ENCODE measurements around the gene COPG2. TPM values are rescaled to one million over a fixed set of nuclear protein-coding genes. Genes with fewer than 3 reads are reported as not detected.
A peak's percentile ranks its signal among the peaks of the same experiment; 100 is the strongest.
"Not testable (repeated sequence)": the region's sequence is repeated elsewhere in the genome, so short reads cannot be mapped to it uniquely, and the experiment has no call there.

The COPG2 gene
- total RNA-seq, 1 donor from 2014 or later, result 17.9 TPM

GRCh38 chr7:130591464-130591863, 77.1 kb downstream of the COPG2 start:
- intact Hi-C loops (cut with DNase I); ATAC-seq; DNase-seq (ENCODE audit: missing footprints): not testable (repeated sequence)

- intact Hi-C loops (cut with DNase I); DNase-seq (ENCODE audit: missing footprints); ATAC-seq: not testable (repeated sequence)
Measured at GRCh38 chr7:130585932-130586331, 82.6 kb downstream of the COPG2 start.

GRCh38 chr7:130575110-130575509, 93.4 kb downstream of the COPG2 start:
- intact Hi-C loops (cut with DNase I); ATAC-seq; DNase-seq (ENCODE audit: missing footprints): not testable (repeated sequence)

DNA sequence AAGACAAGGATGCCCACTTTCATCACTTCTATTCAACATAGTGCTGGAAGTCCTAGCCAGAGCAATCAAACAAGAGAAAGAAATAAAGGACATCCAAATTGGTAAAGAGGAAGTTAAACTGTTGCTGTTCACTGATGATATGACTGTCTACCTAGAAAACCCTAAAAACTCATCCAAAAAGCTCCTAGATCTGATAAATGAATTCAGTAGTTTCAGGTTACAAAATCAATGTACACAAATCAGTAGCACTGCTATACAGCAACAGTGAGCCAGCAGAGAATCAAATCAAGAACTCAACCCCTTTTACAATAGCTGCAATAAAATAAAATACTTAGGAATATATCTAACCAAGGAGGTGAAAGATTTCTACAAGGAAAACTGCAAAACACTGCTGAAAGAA, 98.4 kb downstream of the COPG2 start:
- intact Hi-C loops (cut with DNase I); DNase-seq (ENCODE audit: missing footprints); ATAC-seq: not testable (repeated sequence)

- DNase-seq (ENCODE audit: missing footprints) (no peak), ATAC-seq (no peak)
- intact Hi-C loops (cut with DNase I), result loop anchor here (2.0 kb wide), 1 partner anchor 102 kb away; the partner anchor contains the start of gene COPG2
Measured at GRCh38 chr7:130566898-130567280, 101.7 kb downstream of the COPG2 start.

DNA sequence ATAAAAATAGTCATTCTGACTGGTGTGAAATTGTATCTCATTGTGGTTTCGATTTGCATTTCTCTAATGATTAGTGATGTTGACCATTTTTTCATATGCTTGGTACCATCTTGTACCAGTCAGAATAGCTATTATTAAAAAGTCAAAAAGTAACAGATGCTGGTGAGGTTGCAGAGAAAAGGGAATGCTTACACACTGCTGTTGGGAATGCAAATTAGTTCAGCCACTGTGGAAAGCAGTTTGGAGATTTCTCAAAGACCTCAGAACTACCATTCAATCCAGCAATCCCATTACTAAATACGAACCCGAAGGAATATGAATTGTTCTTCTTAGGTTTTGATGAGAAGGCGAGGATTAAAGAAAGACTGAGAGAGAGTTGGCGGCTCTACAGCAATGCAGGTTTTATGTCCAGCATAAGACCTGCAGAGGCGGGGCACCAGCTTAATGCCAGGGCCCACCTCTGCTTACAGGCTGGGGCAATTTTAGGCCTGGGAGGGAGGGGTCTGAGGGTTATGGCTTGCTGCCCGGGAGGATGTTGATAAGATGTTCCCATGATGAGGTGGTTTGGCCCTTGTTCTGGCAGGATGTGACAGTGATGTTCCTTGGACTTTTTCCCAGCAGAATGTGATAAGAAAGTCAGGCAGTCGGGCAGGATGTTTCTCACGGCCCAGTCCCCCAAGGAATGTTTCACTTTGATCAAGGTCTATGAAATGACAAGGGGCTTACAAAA, 102.2 kb downstream of the COPG2 start:
- peak; percentile 98 for ATAC-seq
- peak; percentile 86 for DNase-seq (ENCODE audit: missing footprints)
- intact Hi-C loops (cut with DNase I), result loop anchor here (2.0 kb wide), 1 partner anchor 102 kb away; the partner anchor contains the start of gene COPG2

GRCh38 chr7:130560972-130561371, 107.6 kb downstream of the COPG2 start:
- DNase-seq (ENCODE audit: missing footprints) (no peak), ATAC-seq (no peak)
- intact Hi-C loops (cut with DNase I), result no loop called here

DNA sequence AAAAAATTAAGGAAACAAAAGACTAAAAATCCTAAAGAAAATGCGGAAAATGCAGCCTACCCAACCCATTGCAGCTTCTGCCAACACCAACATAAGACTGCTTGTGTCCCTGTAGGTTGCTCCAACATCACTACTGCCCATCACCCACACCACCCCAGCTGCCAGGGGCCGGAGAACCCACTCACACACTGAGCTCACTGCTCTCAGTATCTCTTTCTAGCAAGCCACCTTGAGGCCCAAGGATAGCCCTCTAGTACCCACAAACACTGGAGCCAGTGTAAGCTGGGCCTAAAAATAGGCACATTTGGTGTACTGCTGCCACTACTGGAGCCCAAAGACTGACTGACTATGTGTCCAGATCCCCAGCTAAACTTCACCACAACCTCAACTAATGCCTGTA, 109.4 kb downstream of the COPG2 start:
- no peak for DNase-seq (ENCODE audit: missing footprints)
- intact Hi-C loops (cut with DNase I), result no loop called here
- ATAC-seq, result no peak

DNA sequence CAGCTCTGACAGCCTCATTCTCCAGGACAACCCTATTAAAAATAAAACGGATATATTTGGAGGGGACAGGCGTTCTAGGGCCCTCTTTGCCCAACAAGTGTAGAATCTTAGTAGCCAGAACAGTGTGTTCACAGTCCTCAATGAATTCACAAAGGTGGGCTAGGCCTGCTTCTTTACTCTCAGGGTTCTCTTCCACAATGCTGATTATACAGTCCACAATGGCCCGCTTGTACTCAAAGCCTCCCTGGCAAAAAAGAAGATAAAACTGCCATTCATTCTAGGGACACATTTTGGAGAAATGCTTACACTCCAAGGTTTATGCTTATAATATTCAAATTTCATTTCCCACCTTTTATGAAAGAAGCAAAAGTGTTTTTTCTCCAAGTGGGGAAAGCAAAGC, 114.1 kb downstream of the COPG2 start:
- DNase-seq (ENCODE audit: missing footprints) (no peak), ATAC-seq (no peak)
- intact Hi-C loops (cut with DNase I), result no loop called here

DNA sequence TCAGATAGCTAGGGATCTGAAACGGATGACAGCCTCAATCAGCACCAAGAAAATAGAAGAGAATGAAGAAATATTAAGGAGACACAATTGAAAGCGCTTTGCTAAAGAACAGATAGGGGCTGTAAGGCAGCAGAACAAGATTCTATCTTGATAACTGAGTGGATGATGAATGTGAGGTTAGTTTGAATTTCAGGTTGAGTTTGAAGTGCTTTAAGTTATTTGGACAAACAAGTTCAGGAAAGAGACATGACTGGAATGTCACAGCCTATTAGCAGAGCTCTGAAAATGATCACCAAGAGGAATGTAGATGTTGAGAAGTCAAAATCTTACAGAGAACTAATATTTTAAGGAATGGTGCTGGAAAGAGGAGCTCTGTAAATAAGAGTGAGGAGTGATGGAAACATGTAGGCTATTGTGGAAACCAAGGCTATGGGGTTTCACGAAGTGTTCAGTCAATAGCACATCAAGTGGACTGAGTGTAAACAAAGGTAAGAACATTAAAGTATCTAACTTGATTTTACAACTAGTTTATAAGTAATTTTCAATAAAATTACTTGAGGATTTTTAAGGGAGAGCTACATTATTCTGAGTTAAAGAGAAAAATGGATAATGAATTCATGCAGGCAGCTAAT, 115.0 kb downstream of the COPG2 start:
- ATAC-seq (no peak), DNase-seq (ENCODE audit: missing footprints) (no peak)
- intact Hi-C loops (cut with DNase I), result no loop called here

DNA sequence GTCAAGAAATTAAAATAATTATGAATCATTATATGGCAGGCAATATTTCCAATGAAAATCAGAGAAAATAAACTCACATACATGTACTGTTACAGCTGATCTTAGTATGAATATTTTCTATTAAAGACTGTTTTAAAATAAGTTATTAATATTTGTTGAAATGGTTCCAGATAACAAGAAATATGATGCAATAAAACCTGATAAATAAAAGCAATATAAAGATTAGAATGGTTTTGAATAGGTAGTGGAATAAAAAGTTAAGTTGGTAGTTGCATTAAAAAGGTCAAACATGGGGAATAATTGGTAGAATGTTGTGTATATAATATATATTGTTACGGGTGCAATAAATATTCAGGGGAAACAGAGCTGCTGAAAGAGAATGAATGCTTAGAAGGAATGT, 124.2 kb downstream of the COPG2 start:
- DNase-seq (ENCODE audit: missing footprints), result no peak
- intact Hi-C loops (cut with DNase I), result no loop called here
- ATAC-seq, result no peak

DNA sequence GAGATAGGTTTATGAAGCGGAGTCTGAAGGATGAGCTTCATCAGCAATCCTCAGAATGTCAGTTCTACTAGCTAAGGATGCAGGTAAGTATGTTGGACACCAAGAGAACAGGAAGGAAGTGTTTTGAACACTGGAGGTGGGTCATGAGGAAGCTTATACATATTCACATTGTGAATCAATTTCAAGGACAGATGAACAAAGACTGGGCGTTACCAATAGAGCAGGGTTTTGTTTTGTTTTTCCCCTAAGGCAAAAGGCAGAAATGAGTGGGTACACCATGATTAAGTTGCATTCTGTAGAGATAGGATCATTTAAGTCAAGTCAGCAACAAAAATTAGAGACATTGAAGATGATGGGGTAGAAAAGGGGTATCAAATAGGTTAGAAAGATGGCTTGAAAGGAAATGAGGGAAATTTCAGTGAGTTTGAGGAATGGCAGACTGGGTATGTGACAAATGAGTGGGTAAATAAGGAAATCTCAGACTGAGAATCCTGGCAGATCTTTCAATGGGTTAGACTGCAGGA, 125.0 kb downstream of the COPG2 start:
- no peak for DNase-seq (ENCODE audit: missing footprints)
- intact Hi-C loops (cut with DNase I), result no loop called here
- no peak for ATAC-seq

DNA sequence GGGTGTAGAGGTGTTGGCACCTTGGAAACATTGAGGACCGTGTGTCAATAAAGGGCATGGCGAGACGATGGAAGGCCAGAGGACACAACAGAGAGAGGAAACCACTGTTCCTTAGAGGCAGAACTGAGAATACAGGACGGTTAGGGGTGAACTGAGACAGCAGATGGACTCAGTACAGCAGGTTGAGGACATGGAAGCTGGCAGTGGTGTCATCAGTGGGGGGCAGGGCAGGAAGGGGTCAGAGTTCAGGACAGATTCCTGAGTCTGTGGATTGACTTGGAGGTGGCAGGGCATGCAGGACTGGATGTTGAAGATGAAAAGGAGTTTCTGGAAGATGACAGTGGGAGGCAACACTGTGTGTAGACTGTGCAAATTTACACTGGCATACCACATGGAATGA, 126.3 kb downstream of the COPG2 start:
- ATAC-seq; DNase-seq (ENCODE audit: missing footprints); intact Hi-C loops (cut with DNase I): not testable (repeated sequence)

DNA sequence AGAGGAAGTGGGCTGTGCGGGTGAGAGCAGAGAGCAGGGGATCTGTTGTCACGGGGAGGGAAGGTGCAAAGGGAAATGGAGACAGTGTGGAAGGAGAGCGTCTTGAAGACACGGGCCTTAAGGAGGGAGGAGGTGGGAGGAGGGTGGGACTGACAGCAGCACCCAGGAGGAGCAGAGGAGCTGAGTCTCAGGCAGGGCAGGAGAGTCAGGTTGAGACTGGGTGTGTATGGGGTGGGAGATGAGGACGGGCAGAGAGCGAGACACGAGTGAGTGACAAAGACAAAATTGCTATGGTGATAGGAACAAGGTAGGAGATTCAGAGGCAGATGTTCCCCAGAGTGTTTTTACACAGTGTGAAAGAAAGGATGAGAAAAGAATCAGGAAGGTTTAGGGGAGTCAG, 127.3 kb downstream of the COPG2 start:
- DNase-seq (ENCODE audit: missing footprints); ATAC-seq; intact Hi-C loops (cut with DNase I): not testable (repeated sequence)

DNA sequence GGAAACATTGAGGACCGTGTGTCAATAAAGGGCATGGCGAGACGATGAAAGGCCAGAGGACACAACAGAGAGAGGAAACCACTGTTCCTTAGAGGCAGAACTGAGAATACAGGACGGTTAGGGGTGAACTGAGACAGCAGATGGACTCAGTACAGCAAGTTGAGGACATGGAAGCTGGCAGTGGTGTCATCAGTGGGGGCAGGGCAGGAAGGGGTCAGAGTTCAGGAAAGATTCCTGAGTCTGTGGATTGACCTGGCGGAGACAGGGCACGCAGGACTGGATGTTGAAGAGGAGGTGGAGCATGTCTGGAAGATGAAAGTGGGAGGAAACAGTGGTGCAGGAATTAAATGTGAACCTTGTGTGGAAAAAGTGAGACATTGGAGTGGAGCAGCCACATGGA, 130.7 kb downstream of the COPG2 start:
- ATAC-seq; DNase-seq (ENCODE audit: missing footprints); intact Hi-C loops (cut with DNase I): not testable (repeated sequence)

- no peak for ATAC-seq
- DNase-seq (ENCODE audit: missing footprints), result no peak
- intact Hi-C loops (cut with DNase I), result no loop called here
Measured at GRCh38 chr7:130529417-130529816, 139.1 kb downstream of the COPG2 start.

GRCh38 chr7:130527752-130528355, 140.7 kb downstream of the COPG2 start:
- DNase-seq (ENCODE audit: missing footprints); intact Hi-C loops (cut with DNase I); ATAC-seq: not testable (repeated sequence)

DNA sequence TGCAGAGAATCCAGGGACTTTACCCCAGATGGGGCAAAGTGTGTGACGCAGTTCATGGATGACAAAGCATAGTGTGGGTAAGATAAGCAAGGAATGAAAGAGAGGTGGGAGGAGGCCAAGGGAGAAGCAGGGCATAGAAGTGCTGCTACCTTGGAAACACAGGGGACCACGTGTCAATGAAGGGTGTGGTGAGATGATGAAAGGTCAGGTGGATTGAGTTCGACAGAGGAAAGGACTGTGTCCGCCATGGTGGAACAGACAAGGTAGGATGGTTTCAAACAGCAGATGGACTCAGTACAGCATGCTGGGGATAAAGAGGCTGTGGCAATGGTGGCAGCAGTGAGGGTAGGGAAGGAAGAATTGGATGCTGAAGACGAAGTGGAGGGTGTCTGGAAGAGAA, 143.9 kb downstream of the COPG2 start:
- ATAC-seq, result no peak
- intact Hi-C loops (cut with DNase I), result no loop called here
- DNase-seq (ENCODE audit: missing footprints), result no peak

DNA sequence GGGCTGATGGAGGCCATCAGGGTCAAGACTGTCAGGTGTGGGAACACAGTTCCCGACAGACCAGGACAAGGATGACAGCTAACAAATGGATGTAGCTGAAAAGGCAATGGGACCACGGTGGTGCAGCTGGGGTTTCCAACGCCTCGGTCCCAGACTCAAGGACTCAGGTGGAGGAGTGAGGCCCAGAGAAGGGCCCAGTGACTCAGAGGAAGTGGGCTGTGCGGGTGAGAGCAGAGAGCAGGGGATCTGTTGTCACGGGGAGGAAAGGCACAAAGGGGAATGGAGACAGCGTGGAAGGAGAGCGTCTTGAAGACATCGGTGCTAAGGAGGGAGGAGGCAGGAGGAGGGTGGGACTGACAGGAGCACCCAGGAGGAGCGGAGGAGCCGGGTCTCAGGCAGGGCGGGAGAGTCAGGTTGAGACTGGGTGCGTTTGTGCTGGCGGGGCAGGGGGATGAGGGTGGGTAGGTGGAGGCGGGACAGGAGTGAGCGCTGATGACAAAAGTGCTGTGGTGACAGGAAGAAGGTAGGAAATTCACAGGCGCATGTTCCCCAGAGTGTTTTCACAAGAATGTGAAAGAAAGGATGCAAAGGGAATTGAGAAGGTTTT, 144.9 kb downstream of the COPG2 start:
- DNase-seq (ENCODE audit: missing footprints); ATAC-seq; intact Hi-C loops (cut with DNase I): not testable (repeated sequence)
